Ovary (tissue), 9 donors: ENCODE measurements around the gene COL26A1. TPM values are rescaled to one million over a fixed set of nuclear protein-coding genes. Genes with fewer than 3 reads are reported as not detected.

ENCODE experiments used
- DNase-seq, 5 donors: peaks; one replicate each; pipeline ENCODE4 v3.0.0-alpha.2; 2019 to 2020
- H3K27ac ChIP-seq, 2 donors: fragments of 200-600 bp; one replicate each; pipeline versions ENCODE4 v1.5.1 to v1.8.0; 2019 to 2022
- H3K27me3 ChIP-seq: fragments of 200-600 bp; one replicate; pipeline ENCODE4 v1.8.0; 2022
- H3K36me3 ChIP-seq: fragments of 200-600 bp; sonication (generic); one replicate; pipeline ENCODE4 v1.5.1; 2019
- H3K4me1 ChIP-seq: one replicate; pipeline ENCODE4 v1.8.1; 2013; ENCODE audit warnings: mild to moderate bottlenecking, moderate library complexity; ENCODE audit not compliant: insufficient read depth
- H3K4me3 ChIP-seq: fragments of 200-600 bp; sonication (generic); one replicate; pipeline ENCODE4 v1.5.1; 2017
- H3K9me3 ChIP-seq, 2 donors: fragments of 200-600 bp in 1 of 2; sonication (generic) in 1 of 2; one replicate each; pipeline versions ENCODE4 v1.5.1 to v1.8.1; 2013 to 2019; ENCODE audit warnings: mild to moderate bottlenecking in 1 of 2, moderate library complexity in 1 of 2
- EP300 ChIP-seq: sonication (generic); formaldehyde crosslinking; IDR thresholded peaks from one replicate; pipeline ENCODE4 v1.6.1; 2017; ENCODE audit warnings: antibody characterized with exemption
- POLR2A ChIP-seq: fragments of 450-650 bp; IDR thresholded peaks from one replicate; pipeline ENCODE4 v1.6.1; 2017; ENCODE audit warnings: antibody characterized with exemption, mild to moderate bottlenecking, moderate library complexity
- WGBS, 3 donors: extraction: QIAGEN DNeasy Blood & Tissue Kit in 1 of 3; methylation state at CpG; one replicate each; pipeline versions ENCODE4 v1.1.5 to v1.1.7; 2013 to 2017; 5-methylcytosine and 5-hydroxymethylcytosine counted together
- intact Hi-C, 4 donors: fragments of 100-400 bp; cut with DNase I; formaldehyde crosslinking; loops; one replicate each; pipeline versions ENCODE4 v1.11.0 to v1.15.1; 2022 to 2023
- polyA plus RNA-seq, 2 donors: library from polyadenylated mRNA; stranded (reverse); fragments of 200-250 nt in 1 of 2; fragments of 350-450 nt in 1 of 2; fragmentation: Illumina TruSeq in 1 of 2; extraction: RNeasy Lipid Tissue Mini Kit (QIAGEN cat#74804) in 1 of 2; gene quantifications; one replicate each; pipeline ENCODE4 v1.2.3, GENCODE V29; 2013 to 2014
- total RNA-seq, 7 donors: library from RNA; depleted of rRNA in 2 of 7; stranded (reverse); fragments of >200 nt in 2 of 7; fragmentation: NEBNext Ultra II Directional in 3 of 7; extraction: Animal tissue kit (Norgen Biotek cat#: 25700) in 3 of 7; gene quantifications; one replicate each; pipeline versions ENCODE4 v1.1.0 to v1.2.4, GENCODE V29; 2016 to 2023
- TF ChIP-seq, protein P1 (sequence below), 3 donors: fragments of 450-650 bp in 2 of 3; fragments of 200-600 bp in 1 of 3; IDR thresholded peaks; one replicate each; pipeline versions ENCODE4 v1.5.1 to v1.8.0; 2016 to 2022; ENCODE audit warnings: antibody characterized with exemption in 3 of 3, mild to moderate bottlenecking in 1 of 3
- donor health status: DM: no; HTN: no; CAD: no; lungs with moderate emphysema.
- donor health status: DM: no; HTN: no; CAD: no.
- donor health status: Bipolar disorder and iron deficiency.
- donor health status: DM: yes; HTN: yes; CAD: no.
- donor health status: DM: no; HTN: no; CAD: no.
- donor health status: DM: yes; HTN: yes; CAD: no.

Gene COL26A1
- total and polyA plus RNA-seq, 9 donors: 0.17 to 2.3 (median 0.40) TPM

DNA sequence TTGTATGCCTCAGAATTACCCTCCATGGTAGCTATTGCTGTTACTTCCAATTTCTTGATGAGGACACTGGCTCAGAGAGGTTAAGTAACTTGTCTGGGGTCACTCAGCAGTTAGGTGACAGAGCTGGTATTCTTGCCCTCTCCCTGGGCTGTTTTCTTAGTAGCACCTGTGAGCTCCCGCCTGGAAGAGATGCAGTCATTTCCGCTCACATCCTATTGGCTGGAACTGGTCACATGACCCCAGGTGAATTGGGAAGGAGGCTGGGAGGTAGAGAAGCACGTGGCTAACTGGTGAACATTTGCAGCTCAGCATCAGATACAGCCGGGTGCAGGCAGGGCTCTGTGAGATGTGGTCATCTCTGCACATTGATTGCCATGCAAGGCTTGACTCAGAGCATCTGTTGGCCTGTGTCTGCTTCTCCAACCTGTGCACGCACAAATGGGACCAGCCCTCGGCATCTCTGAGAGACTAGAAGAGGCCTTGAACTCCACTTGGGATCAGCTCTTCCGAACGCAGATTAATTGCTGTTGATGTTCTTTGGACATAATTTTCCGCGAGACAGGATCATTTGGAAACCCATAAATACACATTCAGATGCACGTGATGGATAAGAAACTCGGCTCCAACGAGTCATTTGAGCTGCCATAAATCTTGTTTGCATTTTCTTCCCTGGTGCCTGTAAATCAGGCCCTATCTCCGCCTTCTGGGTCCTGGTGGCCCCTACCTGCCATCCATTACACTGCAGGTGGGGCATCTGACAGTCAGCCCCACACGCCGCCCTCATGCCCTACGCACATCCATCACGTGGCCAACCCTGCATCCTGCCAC is 223.6 kb downstream of the COL26A1 start:
- Histone ChIP-seq H3K4me3 (no peak overlapping the region), H3K4me1 (no peaks in the 10 kb centered on the region), H3K27me3 (no peaks in the 10 kb centered on the region), H3K36me3 (no peaks in the 10 kb centered on the region), H3K27ac (no peak overlapping the region), H3K9me3 (no peaks in the 10 kb centered on the region)
- 46 to 56% (median 50%) methylated on average over 18 of the region's 18 CpGs for WGBS, 3 donors
- TF ChIP-seq, protein P1, sequence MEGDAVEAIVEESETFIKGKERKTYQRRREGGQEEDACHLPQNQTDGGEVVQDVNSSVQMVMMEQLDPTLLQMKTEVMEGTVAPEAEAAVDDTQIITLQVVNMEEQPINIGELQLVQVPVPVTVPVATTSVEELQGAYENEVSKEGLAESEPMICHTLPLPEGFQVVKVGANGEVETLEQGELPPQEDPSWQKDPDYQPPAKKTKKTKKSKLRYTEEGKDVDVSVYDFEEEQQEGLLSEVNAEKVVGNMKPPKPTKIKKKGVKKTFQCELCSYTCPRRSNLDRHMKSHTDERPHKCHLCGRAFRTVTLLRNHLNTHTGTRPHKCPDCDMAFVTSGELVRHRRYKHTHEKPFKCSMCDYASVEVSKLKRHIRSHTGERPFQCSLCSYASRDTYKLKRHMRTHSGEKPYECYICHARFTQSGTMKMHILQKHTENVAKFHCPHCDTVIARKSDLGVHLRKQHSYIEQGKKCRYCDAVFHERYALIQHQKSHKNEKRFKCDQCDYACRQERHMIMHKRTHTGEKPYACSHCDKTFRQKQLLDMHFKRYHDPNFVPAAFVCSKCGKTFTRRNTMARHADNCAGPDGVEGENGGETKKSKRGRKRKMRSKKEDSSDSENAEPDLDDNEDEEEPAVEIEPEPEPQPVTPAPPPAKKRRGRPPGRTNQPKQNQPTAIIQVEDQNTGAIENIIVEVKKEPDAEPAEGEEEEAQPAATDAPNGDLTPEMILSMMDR (IDR thresholded peaks at IDR 0.05): no peak
- TF ChIP-seq EP300 (no peak), POLR2A (no peak)
- no peak for DNase-seq
- intact Hi-C loops: no loop called here

DNA sequence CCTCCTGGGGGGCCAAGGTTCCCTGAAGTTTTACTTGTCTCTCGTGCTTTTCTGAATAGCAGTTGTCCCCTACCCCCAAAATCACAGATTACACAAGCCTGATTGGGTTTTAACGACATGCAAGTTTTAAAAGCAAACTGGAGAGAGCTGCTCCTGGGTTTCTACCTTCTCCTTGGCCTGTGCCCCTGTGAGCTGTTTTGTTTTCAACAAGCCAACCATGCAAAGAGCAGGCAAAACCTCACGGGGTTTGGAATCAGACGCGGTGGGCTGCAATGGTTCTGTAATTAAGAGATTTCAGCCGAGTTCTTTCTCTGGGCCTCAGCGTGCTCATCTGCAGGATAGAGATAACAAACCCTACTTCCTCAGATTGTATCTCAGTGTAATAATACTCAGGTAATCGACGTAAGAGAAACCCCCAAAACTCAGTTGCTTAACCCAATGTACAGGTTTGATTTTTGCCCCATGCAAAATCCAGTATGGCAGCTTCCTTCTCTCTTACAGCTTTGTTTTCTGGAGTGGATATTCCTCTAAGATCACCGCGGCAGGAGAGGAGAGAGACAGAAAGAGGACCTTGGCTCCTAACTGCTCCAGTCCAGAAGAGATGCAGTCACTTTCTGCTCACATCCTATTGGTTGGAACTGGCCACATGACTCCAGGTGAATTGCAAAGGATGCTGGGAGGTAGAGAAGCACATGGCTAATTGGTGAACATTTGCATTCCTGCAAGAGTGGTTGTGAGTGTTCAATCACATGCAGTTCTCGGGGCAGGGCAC is 224.4 kb downstream of the COL26A1 start:
- Histone ChIP-seq H3K4me3 (no peak overlapping the region), H3K27me3 (no peaks in the 10 kb centered on the region), H3K27ac (no peak overlapping the region), H3K4me1 (no peaks in the 10 kb centered on the region), H3K9me3 (no peaks in the 10 kb centered on the region), H3K36me3 (no peaks in the 10 kb centered on the region)
- DNase-seq: no peak
- no peak for TF ChIP-seq POLR2A
- TF ChIP-seq, protein P1 (IDR thresholded peaks at IDR 0.05): no peak
- TF ChIP-seq EP300: no peak
- WGBS, 3 donors: 49 to 64% (median 63%) methylated on average over 12 of the region's 12 CpGs
- intact Hi-C loops: no loop called here

DNA sequence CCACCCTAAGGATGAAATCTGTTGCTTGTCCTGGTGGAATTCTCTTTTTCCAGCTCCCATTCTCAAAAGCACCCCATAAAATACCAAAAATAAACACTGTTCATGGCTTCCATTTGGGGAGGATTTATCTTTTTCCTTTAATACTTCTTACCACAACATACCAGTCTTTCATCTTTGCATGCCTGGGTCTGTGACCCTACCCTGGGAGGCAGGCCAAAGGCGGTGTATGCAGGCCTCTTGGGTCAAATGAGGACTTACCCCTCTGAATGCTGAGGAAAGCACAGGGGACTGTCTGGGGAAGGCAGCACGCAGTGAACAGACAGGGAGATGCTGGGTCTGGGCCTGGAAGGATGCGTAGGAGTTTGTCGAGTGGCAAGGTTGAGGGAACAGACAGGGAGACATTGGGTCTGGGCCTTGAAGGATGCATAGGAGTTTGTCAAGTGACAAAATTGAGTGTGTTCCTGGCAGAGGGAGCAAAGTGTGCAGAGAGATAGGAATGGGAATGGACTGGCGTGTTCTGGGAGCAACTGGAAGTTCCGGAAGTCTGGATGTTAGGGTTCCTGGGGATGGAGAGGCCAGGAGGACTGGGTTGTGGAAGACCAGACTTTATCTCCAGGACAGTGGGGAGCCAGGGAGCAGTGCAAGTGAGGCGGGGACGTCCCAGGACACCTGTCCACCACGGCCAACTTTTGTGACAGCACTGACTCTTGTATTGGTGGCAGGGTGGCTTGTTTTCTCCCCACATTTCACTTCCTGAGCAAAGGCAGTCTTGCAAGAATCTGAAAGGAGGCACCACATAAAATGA is 225.7 kb downstream of the COL26A1 start:
- no peak for DNase-seq
- no peak overlapping the region for H3K4me3 ChIP-seq
- H3K27ac ChIP-seq: no peak overlapping the region
- H3K9me3 ChIP-seq: no peaks in the 10 kb centered on the region
- 81 to 88% (median 85%) methylated on average over 9 of the region's 9 CpGs for WGBS, 3 donors
- H3K27me3 ChIP-seq: no peaks in the 10 kb centered on the region
- no peaks in the 10 kb centered on the region for H3K4me1 ChIP-seq
- H3K36me3 ChIP-seq: no peaks in the 10 kb centered on the region
- intact Hi-C loops: no loop called here
- TF ChIP-seq EP300: no peak
- TF ChIP-seq, protein P1 (IDR thresholded peaks at IDR 0.05): no peak
- TF ChIP-seq POLR2A: no peak

DNA sequence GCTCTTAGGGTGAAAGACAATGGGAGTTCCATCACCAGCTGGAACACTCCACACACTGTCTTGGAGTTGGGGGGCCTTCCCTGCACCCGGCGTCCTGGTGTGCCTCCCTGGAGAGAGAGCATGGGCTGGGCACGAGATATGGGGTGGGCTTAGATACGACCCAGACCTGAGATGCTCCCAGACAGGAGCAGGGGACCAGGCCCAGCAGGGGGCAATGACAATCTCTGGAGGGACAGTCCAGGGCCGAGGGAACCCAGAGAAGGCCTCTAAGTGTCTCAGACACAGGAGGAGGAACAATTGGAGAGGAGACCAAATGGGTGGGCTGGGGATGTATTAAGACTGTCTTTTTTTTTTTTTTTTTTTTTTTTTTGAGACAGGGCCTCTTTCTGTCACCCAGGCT is 226.4 kb downstream of the COL26A1 start:
- H3K27me3 ChIP-seq: no peaks in the 10 kb centered on the region
- no peak overlapping the region for H3K27ac ChIP-seq
- H3K9me3 ChIP-seq: no peaks in the 10 kb centered on the region
- intact Hi-C loops: no loop called here
- DNase-seq: no peak
- 83 to 87% (median 86%) methylated on average over 5 of the region's 5 CpGs for WGBS, 3 donors
- no peak overlapping the region for H3K4me3 ChIP-seq
- TF ChIP-seq, protein P1 (IDR thresholded peaks at IDR 0.05): no peak
- TF ChIP-seq POLR2A: no peak
- TF ChIP-seq EP300: no peak
- no peaks in the 10 kb centered on the region for H3K4me1 ChIP-seq
- no peaks in the 10 kb centered on the region for H3K36me3 ChIP-seq
